Panc1 (cell line): ENCODE data around the gene DBP. TPM values are rescaled to one million over a fixed set of nuclear protein-coding genes. Genes with fewer than 3 reads are reported as not detected.

Source experiments
- ATAC-seq: fragments of 200-7000 bp; cut with Tn5 transposase; 2 replicates; pipeline ENCODE4 v1.9.1; 2020; ENCODE audit warnings: mild to moderate bottlenecking, moderate library complexity
- BruUV-seq: library from RNA; stranded (reverse); fragments of 400-500 nt; replicated peaks from 2 replicates; lab custom pipeline; 2021; lab: Mats Ljungman, UMichigan
- CTCF ChIA-PET: fragments of 300-600 bp; sonication (Branson Sonifier 250); formaldehyde crosslinking; loops from one replicate; lab custom pipeline; 2022; ENCODE audit warnings: antibody characterized with exemption; lab: Charles Lee
- POLR2A ChIA-PET: fragments of 300-600 bp; sonication (Branson Sonifier 250); formaldehyde crosslinking; loops from one replicate; lab custom pipeline; 2022; ENCODE audit warnings: antibody characterized with exemption; lab: Charles Lee
- DNase-seq: peaks from one replicate; pipeline ENCODE4 v3.0.0-alpha.2; 2010; ENCODE audit warnings: low read depth, low spot score
- H3K27ac ChIP-seq: 2 replicates; pipeline ENCODE4 v1.5.1; 2011; ENCODE audit warnings: mild to moderate bottlenecking, low read length, inconsistent platforms
- H3K27me3 ChIP-seq: fragments of 200-500 bp; sonication (Bioruptor generic); 2 replicates; pipeline ENCODE4 v1.6.0; 2014; ENCODE audit warnings: low read length, inconsistent platforms; ENCODE audit not compliant: control insufficient read depth, insufficient read depth
- H3K36me3 ChIP-seq: fragments of 200-500 bp; sonication (Bioruptor generic); 2 replicates; pipeline ENCODE4 v1.5.1; 2014; ENCODE audit warnings: inconsistent platforms, mild to moderate bottlenecking, low read length, moderate library complexity; ENCODE audit not compliant: control insufficient read depth, insufficient read depth
- H3K4me1 ChIP-seq: 2 replicates; pipeline ENCODE4 v1.5.1; 2011; ENCODE audit warnings: inconsistent platforms, mild to moderate bottlenecking, low read length, moderate library complexity; ENCODE audit not compliant: control insufficient read depth, insufficient read depth
- H3K4me3 ChIP-seq, 2 experiments: 2 replicates each; pipeline ENCODE4 v1.5.1; 2011 to 2012; ENCODE audit warnings: low read depth in 2 of 2, low read length in 2 of 2, mild to moderate bottlenecking in 2 of 2, inconsistent platforms in 1 of 2, moderate library complexity in 1 of 2
- H3K9me3 ChIP-seq: fragments of 200-500 bp; sonication (Bioruptor generic); 2 replicates; pipeline ENCODE4 v1.5.1; 2014; ENCODE audit warnings: low read depth, mild to moderate bottlenecking, inconsistent platforms, low read length, moderate library complexity; ENCODE audit not compliant: control insufficient read depth, insufficient read depth
- CTCF ChIP-seq: fragments of 450-650 bp; IDR thresholded peaks from 2 replicates; pipeline ENCODE4 v1.5.1; 2017; ENCODE audit warnings: mild to moderate bottlenecking
- POLR2AphosphoS5 ChIP-seq: IDR thresholded peaks from 2 replicates; pipeline ENCODE4 v1.6.1; 2012; ENCODE audit warnings: mild to moderate bottlenecking, low read depth, low read length, moderate library complexity
- REST ChIP-seq, 2 experiments: IDR thresholded peaks; 2 replicates each; pipeline ENCODE4 v1.6.1; 2011 to 2012; ENCODE audit warnings: low read depth in 2 of 2, control low read depth in 1 of 2, low read length in 1 of 2, mild to moderate bottlenecking in 1 of 2, moderate library complexity in 1 of 2; ENCODE audit not compliant: insufficient read depth in 1 of 2
- SIN3A ChIP-seq: IDR thresholded peaks from 2 replicates; pipeline ENCODE4 v1.6.1; 2012; ENCODE audit warnings: low read depth, mild to moderate bottlenecking, low read length, moderate library complexity, borderline replicate concordance; ENCODE audit not compliant: insufficient read depth
- TCF7L2 ChIP-seq: IDR thresholded peaks from 2 replicates; pipeline ENCODE4 v1.6.1; 2011; ENCODE audit warnings: mild to moderate bottlenecking, low read depth, low read length, inconsistent platforms
- in situ Hi-C: cut with HindIII; loops from 2 replicates; pipeline ENCODE4 v1.10.0; 2016; ENCODE audit warnings: low sequenced_read_pairs, low pct_unique_long_range_greater_than_20kb
- intact Hi-C: fragments of 100-400 bp; cut with micrococcal nuclease; formaldehyde crosslinking; loops from one replicate; pipeline ENCODE4 v1.10.0; 2022; ENCODE audit not compliant: unreplicated experiment
- total RNA-seq: library from RNA; stranded (reverse); gene quantifications from one replicate; pipeline ENCODE4 v1.2.1, GENCODE V29; 2021; ENCODE audit not compliant: unreplicated experiment

Gene DBP
- total RNA-seq, 1 experiment from 2014 or later: 7.4 TPM

GRCh38 chr19:48624791-48625723 is 12.1 kb downstream of the DBP start:
- CTCF ChIA-PET: no interaction called here
- Histone ChIP-seq H3K27ac (no peak overlapping the region), H3K4me1 (peaks cover 8% of the 10 kb centered on the region), H3K4me3 (peak overlapping the region in 1 of 2 experiments; percentile 37; a peak in 1 of 4 replicates), H3K36me3 (no peaks in the 10 kb centered on the region), H3K27me3 (no peaks in the 10 kb centered on the region), H3K9me3 (no peaks in the 10 kb centered on the region)
- no TSS peak for BruUV-seq
- no peak for TF ChIP-seq CTCF
- TF ChIP-seq SIN3A: no peak
- no peak for TF ChIP-seq REST (IDR thresholded peaks at IDR 0.05; ENCODE audit: insufficient read depth in 1 of 2, low read depth in 2 of 2, low read length in 1 of 2)
- TF ChIP-seq POLR2AphosphoS5: no peak
- TF ChIP-seq TCF7L2: no peak
- in situ Hi-C loops (no loop called here), intact Hi-C loops (no loop called here)
- no peak for ATAC-seq
- no peak for DNase-seq
- POLR2A ChIA-PET: no interaction called here

GRCh38 chr19:48624067-48624594 is 13.0 kb downstream of the DBP start:
- ATAC-seq: peak; percentile 90
- intact Hi-C loops: no loop called here
- CTCF ChIA-PET: no interaction called here

More at GRCh38 chr19:48624067-48624594, 13.0 kb downstream of the DBP start:
- no peaks in the 10 kb centered on the region for H3K36me3 ChIP-seq
- H3K9me3 ChIP-seq: no peaks in the 10 kb centered on the region
- peak overlapping the region; percentile 37 to 39 for H3K4me3 ChIP-seq
- peaks cover 8% of the 10 kb centered on the region for H3K4me1 ChIP-seq
- H3K27ac ChIP-seq: peak overlapping the region; percentile 82
- H3K27me3 ChIP-seq: no peaks in the 10 kb centered on the region
- POLR2A ChIA-PET: interaction anchor here (0.5 to 0.7 kb wide), 3 partner anchors 21 to 149 kb away, joined by 3 to 6 read pairs (median 5); no protein-coding TSS in a partner anchor
- no peak for DNase-seq
- BruUV-seq: no TSS peak
- TF ChIP-seq POLR2AphosphoS5: no peak
- TF ChIP-seq CTCF: no peak
- TF ChIP-seq REST (IDR thresholded peaks at IDR 0.05; ENCODE audit: insufficient read depth in 1 of 2, low read depth in 2 of 2, low read length in 1 of 2): no peak
- no peak for TF ChIP-seq TCF7L2
- TF ChIP-seq SIN3A: no peak
- in situ Hi-C loops: no loop called here
